ENCODE results near the gene CTPS2.
A peak's percentile ranks its signal among the peaks of the same experiment; 100 is the strongest.
"Not testable (repeated sequence)": the region's sequence is repeated elsewhere in the genome, so short reads cannot be mapped to it uniquely, and the experiment has no call there.

Gene CTPS2, protein sequence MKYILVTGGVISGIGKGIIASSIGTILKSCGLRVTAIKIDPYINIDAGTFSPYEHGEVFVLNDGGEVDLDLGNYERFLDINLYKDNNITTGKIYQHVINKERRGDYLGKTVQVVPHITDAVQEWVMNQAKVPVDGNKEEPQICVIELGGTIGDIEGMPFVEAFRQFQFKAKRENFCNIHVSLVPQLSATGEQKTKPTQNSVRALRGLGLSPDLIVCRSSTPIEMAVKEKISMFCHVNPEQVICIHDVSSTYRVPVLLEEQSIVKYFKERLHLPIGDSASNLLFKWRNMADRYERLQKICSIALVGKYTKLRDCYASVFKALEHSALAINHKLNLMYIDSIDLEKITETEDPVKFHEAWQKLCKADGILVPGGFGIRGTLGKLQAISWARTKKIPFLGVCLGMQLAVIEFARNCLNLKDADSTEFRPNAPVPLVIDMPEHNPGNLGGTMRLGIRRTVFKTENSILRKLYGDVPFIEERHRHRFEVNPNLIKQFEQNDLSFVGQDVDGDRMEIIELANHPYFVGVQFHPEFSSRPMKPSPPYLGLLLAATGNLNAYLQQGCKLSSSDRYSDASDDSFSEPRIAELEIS

DNA sequence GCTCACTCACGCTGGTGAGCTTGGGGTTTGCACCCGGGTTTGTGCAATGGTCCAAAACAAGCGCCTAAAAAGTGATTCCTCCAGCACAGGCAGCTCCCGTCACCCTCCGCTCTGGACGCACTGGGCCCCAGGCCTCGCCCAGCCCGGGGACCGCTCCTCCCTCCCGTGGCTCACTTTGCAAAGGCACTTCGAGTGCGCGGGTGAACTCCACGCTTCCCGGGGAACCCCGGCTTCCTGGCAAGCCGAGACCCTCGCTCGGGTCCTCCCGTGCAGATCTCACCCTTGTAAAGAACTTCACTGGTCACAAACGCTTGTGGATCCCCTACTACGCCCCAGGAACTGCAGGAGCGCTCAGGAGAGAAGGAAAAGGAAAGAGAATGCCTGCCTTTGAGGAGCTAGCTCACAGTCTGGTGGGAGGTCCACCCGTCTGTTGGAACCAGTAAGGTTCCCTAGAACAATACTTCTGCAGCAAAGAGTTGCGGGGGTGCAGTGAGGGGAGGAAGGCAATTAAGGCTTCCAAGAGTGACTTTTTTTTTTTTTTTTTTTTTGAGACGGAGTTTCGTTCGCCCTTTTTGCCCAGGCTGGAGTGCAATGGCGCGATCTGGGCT, at the start of gene CTPS2:
CTPS2 (minus strand) TSS at position 122 of the 608 bp plus-strand sequence. CDS start 9,767 bp downstream, outside the sequence.
- TF ChIP-seq, protein P1, sequence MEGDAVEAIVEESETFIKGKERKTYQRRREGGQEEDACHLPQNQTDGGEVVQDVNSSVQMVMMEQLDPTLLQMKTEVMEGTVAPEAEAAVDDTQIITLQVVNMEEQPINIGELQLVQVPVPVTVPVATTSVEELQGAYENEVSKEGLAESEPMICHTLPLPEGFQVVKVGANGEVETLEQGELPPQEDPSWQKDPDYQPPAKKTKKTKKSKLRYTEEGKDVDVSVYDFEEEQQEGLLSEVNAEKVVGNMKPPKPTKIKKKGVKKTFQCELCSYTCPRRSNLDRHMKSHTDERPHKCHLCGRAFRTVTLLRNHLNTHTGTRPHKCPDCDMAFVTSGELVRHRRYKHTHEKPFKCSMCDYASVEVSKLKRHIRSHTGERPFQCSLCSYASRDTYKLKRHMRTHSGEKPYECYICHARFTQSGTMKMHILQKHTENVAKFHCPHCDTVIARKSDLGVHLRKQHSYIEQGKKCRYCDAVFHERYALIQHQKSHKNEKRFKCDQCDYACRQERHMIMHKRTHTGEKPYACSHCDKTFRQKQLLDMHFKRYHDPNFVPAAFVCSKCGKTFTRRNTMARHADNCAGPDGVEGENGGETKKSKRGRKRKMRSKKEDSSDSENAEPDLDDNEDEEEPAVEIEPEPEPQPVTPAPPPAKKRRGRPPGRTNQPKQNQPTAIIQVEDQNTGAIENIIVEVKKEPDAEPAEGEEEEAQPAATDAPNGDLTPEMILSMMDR (IDR thresholded peaks at IDR 0.05; ENCODE audit: low read depth, low read length), result no peak
- no peak for TF ChIP-seq POLR2A (IDR thresholded peaks at IDR 0.05; ENCODE audit: extremely low read depth, insufficient read length)
- no peak for TF ChIP-seq MYC (IDR thresholded peaks at IDR 0.05; ENCODE audit: low read depth, low read length)
- TF ChIP-seq, protein P2, sequence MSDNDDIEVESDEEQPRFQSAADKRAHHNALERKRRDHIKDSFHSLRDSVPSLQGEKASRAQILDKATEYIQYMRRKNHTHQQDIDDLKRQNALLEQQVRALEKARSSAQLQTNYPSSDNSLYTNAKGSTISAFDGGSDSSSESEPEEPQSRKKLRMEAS (IDR thresholded peaks at IDR 0.05; ENCODE audit: low read depth, low read length), result no peak
- DNase-seq (ENCODE audit: low read depth), result peak; percentile 71
- H3K4me3 ChIP-seq (ENCODE audit: low read depth, low read length), result peak within 1 kb of the TSS; percentile 62

DNA sequence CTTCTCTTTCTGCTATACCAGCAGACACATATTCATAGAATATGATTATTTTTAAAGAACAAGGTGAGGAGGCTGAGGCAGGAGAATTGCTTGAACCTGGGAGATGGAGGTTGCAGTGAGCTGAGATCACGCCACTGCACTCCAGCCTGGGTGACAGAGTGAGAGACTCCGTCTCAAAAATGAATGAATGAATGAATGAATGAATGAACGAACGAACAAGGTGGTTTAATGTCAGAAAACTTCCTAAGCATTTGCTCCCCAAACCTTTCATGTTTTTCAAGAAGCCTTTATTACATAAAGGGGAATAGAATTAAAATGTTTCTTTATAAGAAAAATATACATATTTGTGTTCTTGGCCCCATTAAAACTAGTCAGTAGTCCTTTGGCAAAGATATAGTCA, 49.0 kb upstream of the CTPS2 start:
- DNase-seq (ENCODE audit: low read depth); H3K4me3 ChIP-seq (ENCODE audit: low read depth, low read length): not testable (repeated sequence)

DNA sequence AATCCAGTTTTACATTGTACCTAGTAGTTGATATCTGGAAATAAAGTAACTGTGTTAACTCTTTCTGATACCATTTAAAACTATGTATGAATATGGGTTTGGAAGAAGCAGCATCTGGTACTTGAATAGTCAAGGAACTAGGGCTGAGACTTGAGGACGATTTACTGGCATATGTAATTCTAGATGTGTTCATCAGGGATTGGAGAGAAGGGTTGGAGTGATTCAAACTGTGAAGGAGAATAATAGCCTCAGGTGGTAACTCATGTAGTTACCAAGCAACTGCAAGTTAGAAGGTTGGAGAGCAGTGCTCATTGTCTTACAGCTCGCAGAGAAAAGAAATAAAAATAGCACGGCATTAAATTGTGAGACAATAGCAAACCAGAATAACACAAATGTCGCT, 44.3 kb upstream of the CTPS2 start:
- H3K4me3 ChIP-seq (ENCODE audit: low read depth, low read length), result no peak overlapping the region
- TF ChIP-seq, protein P1 (IDR thresholded peaks at IDR 0.05; ENCODE audit: low read depth, low read length), result no peak
- TF ChIP-seq MYC (IDR thresholded peaks at IDR 0.05; ENCODE audit: low read depth, low read length) (no peak), POLR2A (IDR thresholded peaks at IDR 0.05; ENCODE audit: extremely low read depth, insufficient read length) (no peak)
- TF ChIP-seq, protein P2 (IDR thresholded peaks at IDR 0.05; ENCODE audit: low read depth, low read length), result no peak
- no peak for DNase-seq (ENCODE audit: low read depth)

DNA sequence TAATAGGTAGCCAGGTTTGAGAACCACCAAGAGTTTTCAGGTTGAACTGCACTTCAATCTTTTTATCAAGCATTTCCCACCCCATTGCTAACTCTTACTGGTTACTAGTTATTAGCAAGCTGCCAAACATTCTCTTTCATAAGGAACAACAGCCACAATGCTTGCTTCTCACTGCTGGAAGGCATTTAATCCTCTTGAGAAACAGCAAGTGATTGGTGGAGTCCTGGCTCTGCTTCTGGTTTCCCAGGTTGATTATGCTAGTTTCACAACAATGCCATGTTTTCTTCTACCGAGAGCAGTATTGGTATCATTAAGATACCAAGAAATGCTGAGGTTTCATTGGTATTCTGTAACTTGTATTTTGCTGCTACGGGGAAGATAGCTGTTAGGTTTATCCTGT, 41.5 kb upstream of the CTPS2 start:
- no peak overlapping the region for H3K4me3 ChIP-seq (ENCODE audit: low read depth, low read length)
- TF ChIP-seq MYC (IDR thresholded peaks at IDR 0.05; ENCODE audit: low read depth, low read length) (no peak), POLR2A (IDR thresholded peaks at IDR 0.05; ENCODE audit: extremely low read depth, insufficient read length) (no peak)
- TF ChIP-seq, protein P2 (IDR thresholded peaks at IDR 0.05; ENCODE audit: low read depth, low read length), result no peak
- TF ChIP-seq, protein P1 (IDR thresholded peaks at IDR 0.05; ENCODE audit: low read depth, low read length), result no peak
- DNase-seq (ENCODE audit: low read depth), result no peak

DNA sequence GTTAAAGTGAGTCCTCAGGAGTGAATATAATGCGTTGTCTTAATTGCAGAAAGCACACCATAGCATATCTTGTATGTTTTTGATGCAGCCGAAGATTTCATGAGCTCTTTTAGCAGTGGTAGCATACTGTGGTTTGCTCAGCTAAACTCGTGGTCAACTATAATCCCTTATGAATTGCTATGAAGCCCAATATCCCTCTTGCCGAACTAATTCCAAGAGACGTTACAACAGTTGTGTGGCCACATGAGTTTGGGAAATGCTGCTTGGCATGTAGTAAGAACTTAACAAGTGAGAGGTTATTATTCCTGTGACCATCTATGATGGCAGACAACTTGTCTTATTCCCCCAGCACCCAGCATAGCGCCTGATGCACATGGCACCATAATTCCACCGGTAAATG, 37.7 kb upstream of the CTPS2 start:
- H3K4me3 ChIP-seq (ENCODE audit: low read depth, low read length), result no peak overlapping the region
- DNase-seq (ENCODE audit: low read depth), result no peak
- TF ChIP-seq POLR2A (IDR thresholded peaks at IDR 0.05; ENCODE audit: extremely low read depth, insufficient read length) (no peak), MYC (IDR thresholded peaks at IDR 0.05; ENCODE audit: low read depth, low read length) (no peak)
- TF ChIP-seq, protein P1 (IDR thresholded peaks at IDR 0.05; ENCODE audit: low read depth, low read length), result no peak
- TF ChIP-seq, protein P2 (IDR thresholded peaks at IDR 0.05; ENCODE audit: low read depth, low read length), result no peak

DNA sequence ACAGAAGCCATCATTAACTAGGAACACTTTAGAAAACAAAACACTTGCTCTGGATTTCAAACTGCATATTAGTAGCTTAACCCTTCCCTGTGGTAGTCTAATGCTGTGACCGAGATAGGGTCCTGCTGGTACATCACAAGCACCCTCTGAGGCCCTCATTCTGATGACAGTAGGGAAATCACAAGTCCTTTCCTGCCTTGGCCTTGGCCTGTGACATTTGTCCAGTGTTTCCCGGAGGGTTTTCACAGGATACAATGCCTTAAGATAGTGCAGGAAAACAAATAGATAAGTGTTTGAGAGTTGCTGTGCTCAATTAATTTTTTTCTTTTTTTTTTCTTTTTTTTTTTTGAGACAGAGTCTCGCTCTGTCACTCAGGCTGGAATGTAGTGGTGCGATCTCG, 36.0 kb upstream of the CTPS2 start:
- TF ChIP-seq POLR2A (IDR thresholded peaks at IDR 0.05; ENCODE audit: extremely low read depth, insufficient read length) (no peak), MYC (IDR thresholded peaks at IDR 0.05; ENCODE audit: low read depth, low read length) (no peak)
- TF ChIP-seq, protein P1 (IDR thresholded peaks at IDR 0.05; ENCODE audit: low read depth, low read length), result no peak
- TF ChIP-seq, protein P2 (IDR thresholded peaks at IDR 0.05; ENCODE audit: low read depth, low read length), result no peak
- DNase-seq (ENCODE audit: low read depth), result no peak

More for the DNA sequence above, 36.0 kb upstream of the CTPS2 start:
- H3K4me3 ChIP-seq (ENCODE audit: low read depth, low read length), result no peak overlapping the region
